WERI-Rb-1 (cell line): ENCODE results near the gene MGAT5.

ENCODE experiments used
- DNase-seq: peaks from one replicate; pipeline ENCODE4 v3.0.0-alpha.2; 2020
- H3K27ac ChIP-seq: fragments of 250-450 bp; sonication (Bioruptor Pico); 2 replicates; pipeline ENCODE4 v1.5.1; 2020; ENCODE audit warnings: mild to moderate bottlenecking, moderate library complexity
- H3K27me3 ChIP-seq: fragments of 250-450 bp; sonication (Bioruptor Pico); 2 replicates; pipeline ENCODE4 v1.5.1; 2021; ENCODE audit warnings: mild to moderate bottlenecking, low read depth, moderate library complexity; ENCODE audit not compliant: insufficient read depth, severe bottlenecking
- H3K36me3 ChIP-seq: fragments of 250-450 bp; sonication (Bioruptor Pico); 2 replicates; pipeline ENCODE4 v1.5.1; 2020; ENCODE audit warnings: mild to moderate bottlenecking, moderate library complexity
- H3K4me3 ChIP-seq: 2 replicates; pipeline ENCODE4 v1.5.1; 2011; ENCODE audit warnings: low read depth, mild to moderate bottlenecking, control low read depth, low read length
- H3K9me3 ChIP-seq: fragments of 250-450 bp; sonication (Bioruptor Pico); 2 replicates; pipeline ENCODE4 v1.5.1; 2021; ENCODE audit warnings: mild to moderate bottlenecking, moderate library complexity; ENCODE audit not compliant: severe bottlenecking
- TF ChIP-seq, protein P1 (sequence below): IDR thresholded peaks from 2 replicates; pipeline ENCODE4 v1.5.1; 2011; ENCODE audit warnings: low read depth, mild to moderate bottlenecking, control low read depth, inconsistent platforms, low read length

Gene MGAT5

DNA sequence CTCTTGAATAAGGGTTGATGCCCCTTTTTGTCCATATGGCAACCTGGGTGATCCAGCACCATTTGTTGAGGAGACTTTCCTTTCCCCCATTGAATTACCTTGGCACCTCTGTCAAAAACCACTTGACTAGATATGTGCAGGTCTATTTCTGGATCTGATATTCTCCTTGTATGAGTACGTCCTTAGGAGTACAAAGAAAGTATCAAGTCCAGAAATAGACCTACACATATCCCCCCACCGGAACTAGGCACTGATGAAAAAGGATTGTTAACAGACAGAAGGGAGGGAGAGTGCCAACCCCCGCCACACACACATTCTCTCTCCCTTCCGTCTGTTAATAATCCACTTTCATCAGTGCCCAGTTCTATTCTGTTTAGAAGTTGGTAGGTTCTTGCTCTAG is 239.9 kb downstream of the MGAT5 start:
- Histone ChIP-seq H3K36me3 (no peaks in the 10 kb centered on the region), H3K27me3 (no peaks in the 10 kb centered on the region), H3K4me3 (no peak overlapping the region), H3K27ac (no peak overlapping the region), H3K9me3 (no peaks in the 10 kb centered on the region)
- TF ChIP-seq, protein P1, sequence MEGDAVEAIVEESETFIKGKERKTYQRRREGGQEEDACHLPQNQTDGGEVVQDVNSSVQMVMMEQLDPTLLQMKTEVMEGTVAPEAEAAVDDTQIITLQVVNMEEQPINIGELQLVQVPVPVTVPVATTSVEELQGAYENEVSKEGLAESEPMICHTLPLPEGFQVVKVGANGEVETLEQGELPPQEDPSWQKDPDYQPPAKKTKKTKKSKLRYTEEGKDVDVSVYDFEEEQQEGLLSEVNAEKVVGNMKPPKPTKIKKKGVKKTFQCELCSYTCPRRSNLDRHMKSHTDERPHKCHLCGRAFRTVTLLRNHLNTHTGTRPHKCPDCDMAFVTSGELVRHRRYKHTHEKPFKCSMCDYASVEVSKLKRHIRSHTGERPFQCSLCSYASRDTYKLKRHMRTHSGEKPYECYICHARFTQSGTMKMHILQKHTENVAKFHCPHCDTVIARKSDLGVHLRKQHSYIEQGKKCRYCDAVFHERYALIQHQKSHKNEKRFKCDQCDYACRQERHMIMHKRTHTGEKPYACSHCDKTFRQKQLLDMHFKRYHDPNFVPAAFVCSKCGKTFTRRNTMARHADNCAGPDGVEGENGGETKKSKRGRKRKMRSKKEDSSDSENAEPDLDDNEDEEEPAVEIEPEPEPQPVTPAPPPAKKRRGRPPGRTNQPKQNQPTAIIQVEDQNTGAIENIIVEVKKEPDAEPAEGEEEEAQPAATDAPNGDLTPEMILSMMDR = no peak
- no peak for DNase-seq

DNA sequence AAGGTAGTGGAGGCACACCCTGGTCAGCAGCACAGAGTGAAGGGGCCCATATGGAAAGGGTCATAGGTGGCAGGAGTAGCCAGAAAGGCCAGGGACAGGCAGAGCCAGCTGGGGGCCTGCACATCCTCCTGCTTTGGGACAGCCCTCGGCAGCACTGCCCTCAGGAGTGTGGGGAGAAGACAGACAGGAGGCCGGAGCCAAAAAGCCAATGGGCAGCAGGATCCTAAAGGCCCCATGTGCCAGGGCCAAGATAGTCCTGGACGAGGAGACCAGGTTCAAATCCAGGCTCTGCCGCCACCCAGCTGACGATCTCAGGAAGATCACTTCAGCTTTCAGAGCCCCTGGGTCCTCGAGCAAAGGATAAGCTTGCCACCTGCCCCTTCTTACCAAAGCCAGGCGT is 244.8 kb downstream of the MGAT5 start:
- DNase-seq = peak; percentile 23
- Histone ChIP-seq H3K36me3 (no peaks in the 10 kb centered on the region), H3K9me3 (no peaks in the 10 kb centered on the region), H3K27me3 (no peaks in the 10 kb centered on the region), H3K27ac (no peak overlapping the region), H3K4me3 (no peak overlapping the region)
- TF ChIP-seq, protein P1 = 0 out of 2 replicates have a peak, but pooled peaks have one; percentile 8

DNA sequence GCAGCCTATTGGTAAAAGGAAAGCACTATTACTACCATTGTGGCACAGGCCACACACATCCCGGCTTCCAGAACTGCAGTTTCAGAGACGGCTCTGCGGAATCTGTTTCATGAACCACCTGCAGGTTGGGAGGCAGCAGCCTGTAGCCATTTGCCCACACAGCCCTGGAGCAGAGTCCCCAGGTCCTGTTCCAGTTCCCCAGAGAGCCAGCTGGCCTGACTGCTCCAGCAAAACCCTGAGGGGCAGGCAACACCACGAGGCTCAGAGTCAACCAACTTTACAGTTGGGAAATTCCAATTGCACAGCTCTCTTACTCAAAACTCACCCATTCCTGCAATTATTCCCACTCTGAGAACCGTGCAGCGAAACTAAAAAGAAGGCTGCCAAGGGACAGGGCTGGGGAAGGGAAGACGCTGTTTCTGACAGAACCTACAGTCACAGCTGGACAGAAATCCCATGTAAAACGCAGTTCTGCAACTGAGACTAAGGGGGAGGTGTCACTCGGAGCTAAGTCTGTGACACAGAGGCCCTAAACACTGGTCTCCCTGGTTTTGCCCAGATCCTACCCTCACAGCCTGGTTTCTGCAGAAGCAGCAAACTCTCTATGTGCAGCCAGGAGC is 245.5 kb downstream of the MGAT5 start:
- TF ChIP-seq, protein P1 = no peak
- no peaks in the 10 kb centered on the region for H3K27me3 ChIP-seq
- peak overlapping the region; percentile 59 for H3K27ac ChIP-seq
- H3K9me3 ChIP-seq = no peaks in the 10 kb centered on the region
- no peak for DNase-seq
- H3K4me3 ChIP-seq = no peak overlapping the region
- H3K36me3 ChIP-seq = no peaks in the 10 kb centered on the region

DNA sequence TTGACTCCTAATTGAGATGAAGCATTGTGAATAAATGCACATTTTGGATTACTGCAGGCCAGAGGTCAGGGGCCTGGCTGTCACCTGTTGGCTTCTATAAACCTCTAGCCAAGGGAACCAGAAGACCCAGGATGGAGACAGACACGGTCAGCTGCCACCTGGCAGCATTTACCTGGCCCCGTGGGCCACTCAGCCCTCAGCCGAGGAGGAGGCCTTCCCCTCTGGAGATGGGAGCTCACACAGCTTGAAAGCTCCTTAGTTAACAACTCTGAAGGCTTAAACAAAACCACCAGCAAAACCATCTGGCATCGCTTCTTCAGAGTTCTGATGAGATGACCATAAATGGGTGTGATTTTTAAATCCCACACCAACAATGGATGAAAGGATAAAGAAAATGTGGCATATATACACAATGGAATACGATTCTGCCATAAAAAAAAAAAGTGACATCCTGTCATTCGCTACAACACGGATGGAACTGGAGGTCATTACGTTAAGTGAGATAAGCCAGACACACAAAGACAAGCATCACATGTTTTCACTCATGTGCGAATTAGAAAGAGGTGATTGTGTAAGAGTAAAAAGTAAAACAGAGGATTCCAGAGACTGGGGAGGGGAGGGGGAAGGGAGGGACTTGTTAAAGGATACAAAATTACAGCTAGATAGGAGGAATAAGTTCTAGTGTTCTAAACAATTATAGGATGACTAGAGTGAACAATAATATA is 246.5 kb downstream of the MGAT5 start:
- Histone ChIP-seq H3K27me3 (no peaks in the 10 kb centered on the region), H3K36me3 (no peaks in the 10 kb centered on the region), H3K9me3 (no peaks in the 10 kb centered on the region), H3K27ac (peak overlapping the region; percentile 59), H3K4me3 (no peak overlapping the region)
- TF ChIP-seq, protein P1 = no peak
- DNase-seq = peak; percentile 78

DNA sequence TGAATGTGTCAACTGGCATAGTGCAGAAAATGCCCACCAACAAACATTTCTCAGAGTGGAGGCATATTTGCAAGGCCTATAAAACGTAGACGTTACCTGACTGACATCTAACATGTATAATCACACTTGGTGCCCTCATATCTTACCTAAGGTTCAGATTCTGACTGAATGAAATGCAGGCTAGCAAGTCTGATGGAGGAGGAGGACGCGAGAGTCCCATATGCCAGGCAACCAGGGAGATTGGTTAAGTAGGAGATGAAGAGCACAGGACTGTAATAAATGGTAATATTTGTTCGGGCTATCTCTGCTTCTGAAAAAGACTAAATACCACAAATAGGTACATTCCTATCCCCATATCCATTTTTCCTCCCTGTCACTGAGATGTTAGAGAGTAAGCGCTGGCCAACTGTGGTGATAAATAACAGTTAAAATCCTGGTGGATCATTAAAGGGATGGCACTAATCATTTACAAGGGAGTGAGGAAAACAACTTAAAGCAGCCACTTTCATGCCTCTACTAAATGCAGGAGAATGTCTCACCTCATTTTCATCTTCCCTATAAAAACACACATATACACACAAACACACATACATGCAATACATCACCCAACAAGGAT is 247.7 kb downstream of the MGAT5 start:
- no peak overlapping the region for H3K4me3 ChIP-seq
- H3K27me3 ChIP-seq = no peaks in the 10 kb centered on the region
- no peak for DNase-seq
- TF ChIP-seq, protein P1 = no peak
- no peak overlapping the region for H3K27ac ChIP-seq
- no peaks in the 10 kb centered on the region for H3K9me3 ChIP-seq
- H3K36me3 ChIP-seq = no peaks in the 10 kb centered on the region
